ENCODE data around the gene LPCAT3.

GRCh38 chr12:6978188-6978587, 40.1 kb downstream of the LPCAT3 start:
- TF ChIP-seq POLR2A (IDR thresholded peaks at IDR 0.05; ENCODE audit: low read length) (no peak), GATA1 (IDR thresholded peaks at IDR 0.05; ENCODE audit: low read depth, low read length) (no peak)
